GM21381 (cell line): Measurements from ENCODE around the gene SLC25A21.

Experiments
- ATAC-seq: cut with Tn5 transposase; IDR thresholded peaks from one replicate; pipeline ENCODE4 v1.9.1; 2021; ENCODE audit warnings: mild to moderate bottlenecking, moderate library complexity; ENCODE audit not compliant: unreplicated experiment

Gene SLC25A21

DNA sequence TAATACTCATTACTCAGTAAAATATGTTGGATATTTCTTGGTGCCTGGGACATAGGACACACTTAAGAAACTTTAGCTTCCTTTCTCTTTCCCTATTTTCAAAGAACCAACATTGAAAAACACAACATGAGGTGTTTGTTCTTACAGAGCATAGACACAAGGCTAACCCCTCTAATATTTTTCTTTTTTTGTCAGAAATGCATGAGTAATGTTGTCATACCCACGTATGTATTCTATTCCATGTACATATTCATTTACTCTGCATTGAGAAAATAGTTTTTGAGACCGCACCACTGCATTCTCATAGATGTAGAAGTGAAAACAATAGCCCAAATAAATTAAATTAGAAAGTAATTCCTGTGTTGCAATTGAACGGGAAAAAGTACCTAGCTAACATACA lies 497.7 kb downstream of the SLC25A21 start:
- ATAC-seq = no peak

DNA sequence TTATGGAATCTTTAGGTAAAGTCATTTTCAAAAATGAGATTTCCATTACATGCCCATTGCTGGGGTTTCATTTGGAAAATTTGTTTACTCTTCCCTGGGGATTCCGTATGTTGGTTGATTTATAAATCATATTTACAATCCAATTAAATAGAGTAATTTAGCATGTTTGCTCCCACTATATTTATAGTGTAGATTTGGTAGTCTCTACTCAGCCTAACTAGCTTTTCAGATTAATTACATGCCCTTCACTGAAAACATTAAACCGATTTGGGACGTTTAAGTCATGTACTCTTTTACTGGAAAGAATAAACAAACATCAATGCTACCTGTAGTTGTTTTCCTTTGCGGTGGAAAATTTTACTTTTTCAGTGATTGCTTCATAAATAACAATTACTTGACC lies 500.3 kb downstream of the SLC25A21 start:
- no peak for ATAC-seq

DNA sequence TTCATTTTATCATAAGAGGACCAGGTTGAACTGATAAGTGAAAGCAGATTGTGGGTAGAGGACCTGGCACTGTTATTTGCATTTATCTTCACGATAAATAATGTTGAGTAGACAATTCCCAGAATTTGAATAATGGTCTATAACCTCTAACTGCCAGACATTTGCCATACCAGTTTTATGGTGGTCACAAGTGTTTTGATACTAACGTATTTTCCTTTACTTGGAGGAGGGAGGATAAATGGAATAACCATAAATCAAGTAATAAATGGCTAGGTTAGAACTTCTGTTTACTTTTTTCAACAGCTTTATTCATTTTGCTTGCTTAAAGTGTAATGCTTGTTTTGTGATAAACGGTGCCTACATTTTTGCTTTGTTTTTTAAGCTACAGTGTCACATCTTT lies 501.3 kb downstream of the SLC25A21 start:
- no peak for ATAC-seq

DNA sequence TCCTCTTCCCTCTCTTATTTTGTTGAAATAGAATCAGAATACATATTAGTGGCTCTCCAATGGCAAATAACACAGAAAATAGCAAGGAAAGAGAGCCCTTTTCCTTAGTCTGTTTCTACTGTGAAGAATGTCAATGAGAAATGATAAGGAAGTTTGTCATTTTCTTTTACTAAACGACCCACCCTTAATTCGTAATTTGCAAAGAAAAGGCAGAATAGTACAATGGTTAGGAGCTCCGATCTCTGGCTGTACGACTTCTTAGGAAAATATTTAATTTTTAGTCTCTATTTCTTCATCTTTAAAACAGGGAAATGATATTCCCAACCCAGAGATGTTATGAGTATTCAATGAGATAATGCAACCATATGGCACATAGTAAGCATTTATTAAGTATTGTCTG lies 504.7 kb downstream of the SLC25A21 start:
- ATAC-seq = no peak

DNA sequence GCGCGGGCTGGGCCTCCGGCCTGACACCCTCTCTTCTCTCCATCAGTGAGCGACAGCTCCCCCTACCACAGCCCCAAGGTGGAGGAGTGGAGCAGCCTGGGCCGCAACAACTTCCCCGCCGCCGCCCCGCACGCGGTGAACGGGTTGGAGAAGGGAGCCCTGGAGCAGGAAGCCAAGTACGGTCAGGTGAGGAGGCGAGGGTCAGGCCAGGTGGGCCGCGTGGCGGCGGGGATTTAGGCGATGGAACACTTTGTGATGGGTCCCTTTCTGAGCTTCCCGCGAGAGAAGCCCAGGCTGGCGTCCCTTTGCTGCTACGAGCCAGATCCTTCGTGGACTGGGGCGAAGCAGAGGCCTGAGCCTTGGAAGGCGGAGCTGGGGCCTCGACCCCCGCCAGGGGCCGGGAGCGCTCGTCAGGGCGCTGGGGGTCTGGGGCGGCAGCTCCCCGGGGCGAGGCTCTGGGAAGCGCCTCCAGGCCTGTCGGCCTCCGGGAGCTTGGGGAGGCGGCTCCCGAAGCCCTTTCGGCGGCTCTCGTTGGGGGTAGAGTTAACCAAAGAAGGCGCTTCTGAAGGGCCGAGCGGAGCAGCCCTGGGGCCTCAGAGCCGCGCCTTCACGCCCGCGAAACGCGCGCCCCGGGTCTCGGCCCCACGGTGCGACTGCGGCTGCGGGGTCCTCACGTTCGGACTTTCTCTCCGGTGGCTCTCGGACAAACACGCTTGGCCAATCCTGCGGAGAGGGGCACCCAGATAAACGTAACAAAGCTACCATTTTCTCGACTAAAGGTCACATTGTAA lies 505.8 kb downstream of the SLC25A21 start:
- ATAC-seq = no peak

DNA sequence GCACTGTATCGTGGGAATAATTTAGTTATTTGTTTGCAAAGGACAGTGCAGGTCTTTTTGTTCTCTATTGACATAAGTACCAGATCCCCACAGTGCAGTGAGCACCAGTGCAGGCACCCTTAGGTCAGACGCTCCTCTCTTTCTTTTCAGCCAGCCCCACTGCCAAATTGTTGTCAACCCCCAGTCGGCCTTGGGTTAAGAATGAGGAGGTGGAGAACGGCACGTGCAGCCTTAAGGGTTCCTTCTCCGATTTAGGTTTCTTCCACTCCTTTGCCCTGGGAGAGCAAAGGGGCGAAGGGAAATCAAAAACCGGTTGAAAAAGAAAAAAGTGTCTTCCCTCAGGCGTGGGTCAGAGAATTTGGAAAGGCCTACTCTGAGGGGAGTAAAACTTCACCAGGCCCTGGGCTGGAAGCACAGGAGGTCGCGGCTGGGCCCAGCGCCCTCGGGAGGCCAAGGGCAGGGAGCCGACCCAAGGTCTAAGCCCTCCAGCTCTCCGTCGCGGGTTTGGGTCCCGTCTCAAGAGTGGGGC lies 506.5 kb downstream of the SLC25A21 start:
- no peak for ATAC-seq

DNA sequence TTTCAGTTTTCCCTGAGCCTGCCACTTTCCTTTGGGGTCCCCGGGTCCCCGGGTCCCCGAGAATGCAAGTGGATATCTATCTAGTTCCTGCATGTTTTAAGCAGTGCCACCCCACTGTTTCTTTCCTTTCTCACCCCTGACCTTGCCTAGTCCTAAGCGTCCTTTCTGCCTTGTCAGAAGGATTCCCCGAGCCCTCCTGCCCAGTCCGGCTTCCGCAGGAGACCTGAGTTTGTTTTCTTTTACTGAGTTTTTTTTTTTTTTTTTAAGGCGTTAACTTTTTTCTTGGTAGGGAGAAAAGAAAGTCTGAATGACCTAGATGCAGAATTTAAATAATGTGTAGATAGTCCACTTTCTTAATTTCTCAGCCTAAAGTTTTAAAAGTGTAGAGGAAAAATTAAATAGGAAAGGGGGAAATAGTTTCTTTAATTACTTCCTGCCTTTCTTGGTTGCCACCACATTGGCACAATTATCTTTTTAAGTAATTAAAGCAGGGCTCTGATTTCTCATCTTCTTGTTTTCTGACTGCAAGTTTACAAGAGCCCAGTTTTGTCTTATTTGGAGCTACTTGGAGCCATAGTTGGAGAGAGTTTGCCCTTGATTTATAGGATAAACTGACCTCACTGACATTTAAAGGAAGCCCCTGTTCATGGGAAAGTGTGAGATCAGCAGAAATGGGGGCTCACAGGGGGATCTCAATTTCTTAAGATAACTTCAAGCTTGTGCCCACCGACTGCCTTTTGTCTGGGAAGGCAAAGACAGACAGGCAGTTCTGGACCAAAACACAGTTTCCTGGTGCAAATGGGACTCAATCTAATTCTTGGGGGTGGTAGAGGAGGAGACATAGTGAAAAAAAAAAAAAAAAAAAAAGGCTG lies 507.8 kb downstream of the SLC25A21 start:
- ATAC-seq = no peak

DNA sequence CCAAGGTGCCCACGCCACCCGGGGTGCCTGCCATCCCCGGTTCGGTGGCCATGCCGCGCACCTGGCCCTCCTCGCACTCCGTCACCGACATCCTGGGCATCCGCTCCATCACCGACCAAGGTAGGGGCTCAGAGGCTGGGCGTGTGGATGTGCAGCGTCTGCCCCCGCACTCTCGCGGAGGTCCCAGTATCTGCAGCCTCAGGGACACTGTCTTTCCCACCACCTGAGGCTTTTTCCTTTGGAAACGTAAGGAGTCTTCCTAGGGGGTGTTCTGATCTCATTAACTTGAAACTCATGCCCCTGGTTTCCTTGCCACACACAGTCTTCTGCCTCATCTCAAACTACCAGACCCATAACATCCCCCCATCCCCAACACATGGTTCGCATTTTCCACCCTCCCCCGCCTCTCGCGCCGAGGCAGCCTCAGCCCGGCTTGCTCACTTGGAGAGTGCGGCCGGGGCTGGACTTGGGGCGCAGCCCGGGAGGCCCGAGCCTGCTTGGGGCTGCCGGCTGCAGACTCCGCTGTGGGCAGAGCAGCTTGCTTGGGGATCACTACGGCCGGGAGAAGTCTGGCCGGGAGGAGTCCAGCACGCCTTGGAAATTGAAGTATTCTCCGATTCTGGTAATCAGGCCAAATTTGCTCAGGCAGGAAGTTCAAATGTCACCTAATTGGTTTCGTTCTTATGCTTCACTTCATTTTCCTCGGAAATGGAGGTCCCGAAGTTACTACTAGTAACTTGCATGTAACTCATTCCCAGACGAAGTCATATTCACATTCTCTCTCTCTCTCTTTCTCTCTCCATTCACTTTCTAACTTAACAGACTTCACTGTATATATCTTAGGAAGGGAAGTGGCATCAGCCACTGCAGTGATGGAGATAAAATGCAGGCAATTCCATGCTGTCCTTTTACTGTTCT lies 508.7 kb downstream of the SLC25A21 start:
- no peak for ATAC-seq

DNA sequence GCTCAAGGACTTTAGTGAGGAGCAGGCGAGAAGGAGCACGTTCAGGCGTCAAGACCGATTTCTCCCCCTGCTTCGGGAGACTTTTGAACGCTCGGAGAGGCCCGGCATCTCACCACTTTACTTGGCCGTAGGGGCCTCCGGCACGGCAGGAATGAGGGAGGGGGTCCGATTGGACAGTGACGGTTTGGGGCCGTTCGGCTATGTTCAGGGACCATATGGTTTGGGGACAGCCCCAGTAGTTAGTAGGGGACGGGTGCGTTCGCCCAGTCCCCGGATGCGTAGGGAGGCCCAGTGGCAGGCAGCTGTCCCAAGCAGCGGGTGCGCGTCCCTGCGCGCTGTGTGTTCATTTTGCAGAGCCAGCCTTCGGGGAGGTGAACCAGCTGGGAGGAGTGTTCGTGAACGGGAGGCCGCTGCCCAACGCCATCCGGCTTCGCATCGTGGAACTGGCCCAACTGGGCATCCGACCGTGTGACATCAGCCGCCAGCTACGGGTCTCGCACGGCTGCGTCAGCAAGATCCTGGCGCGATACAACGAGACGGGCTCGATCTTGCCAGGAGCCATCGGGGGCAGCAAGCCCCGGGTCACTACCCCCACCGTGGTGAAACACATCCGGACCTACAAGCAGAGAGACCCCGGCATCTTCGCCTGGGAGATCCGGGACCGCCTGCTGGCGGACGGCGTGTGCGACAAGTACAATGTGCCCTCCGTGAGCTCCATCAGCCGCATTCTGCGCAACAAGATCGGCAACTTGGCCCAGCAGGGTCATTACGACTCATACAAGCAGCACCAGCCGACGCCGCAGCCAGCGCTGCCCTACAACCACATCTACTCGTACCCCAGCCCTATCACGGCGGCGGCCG lies 509.6 kb downstream of the SLC25A21 start:
- ATAC-seq = no peak

DNA sequence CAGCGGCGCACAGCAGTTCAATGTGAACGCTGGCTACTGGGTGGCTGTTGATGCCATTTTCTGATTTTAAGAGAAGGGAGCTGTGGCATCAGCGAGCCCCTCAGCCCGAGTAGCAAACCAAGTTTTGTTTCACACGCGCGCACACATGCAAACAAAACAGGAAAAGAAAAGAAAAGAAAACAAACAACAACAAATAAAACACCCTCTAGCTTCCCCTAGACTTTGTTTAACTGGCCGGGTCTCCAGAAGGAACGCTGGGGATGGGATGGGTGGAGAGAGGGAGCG lies 510.2 kb downstream of the SLC25A21 start:
- ATAC-seq = no peak

DNA sequence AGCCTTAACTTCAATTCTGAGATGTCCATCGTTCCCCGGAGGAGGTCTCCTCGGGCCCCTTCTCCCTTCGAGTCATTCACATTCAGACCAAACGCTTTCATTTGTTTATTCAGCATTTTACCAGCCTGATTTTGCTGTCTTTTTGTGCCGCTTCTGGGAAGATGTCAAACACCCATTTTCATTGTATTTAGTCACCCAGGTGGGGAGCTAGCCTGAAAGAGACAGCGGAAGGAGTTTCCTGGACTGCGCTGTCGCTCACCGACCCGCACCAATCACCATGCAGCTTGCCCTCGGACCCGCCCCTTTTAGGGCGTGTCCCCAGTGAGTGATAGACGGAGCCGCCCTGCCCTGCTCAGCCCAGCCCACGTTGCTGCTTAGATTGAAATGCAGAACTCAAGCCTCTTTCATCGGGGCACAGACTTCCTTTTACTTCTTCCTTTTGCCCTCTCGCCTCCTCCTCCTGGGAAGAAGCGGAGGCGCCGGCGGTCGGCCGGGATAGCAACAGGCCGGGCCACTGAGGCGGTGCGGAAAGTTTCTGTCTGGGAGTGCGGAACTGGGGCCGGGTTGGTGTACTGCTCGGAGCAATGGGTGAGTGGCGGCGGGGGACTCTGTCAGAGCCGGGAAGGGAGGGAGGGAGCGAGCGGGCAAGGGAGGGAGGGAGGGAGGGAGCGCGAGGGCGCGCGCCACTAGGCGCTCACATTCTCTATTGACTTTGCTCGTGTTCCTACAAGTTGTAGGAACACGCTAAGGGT lies 510.7 kb downstream of the SLC25A21 start, which contains the start of gene PAX9:
Gene PAX9 (plus strand): TSS at position 355 of the 752 bp plus-strand sequence. CDS start 230 bp downstream, at position 585.
- peak; percentile 87 for ATAC-seq

DNA sequence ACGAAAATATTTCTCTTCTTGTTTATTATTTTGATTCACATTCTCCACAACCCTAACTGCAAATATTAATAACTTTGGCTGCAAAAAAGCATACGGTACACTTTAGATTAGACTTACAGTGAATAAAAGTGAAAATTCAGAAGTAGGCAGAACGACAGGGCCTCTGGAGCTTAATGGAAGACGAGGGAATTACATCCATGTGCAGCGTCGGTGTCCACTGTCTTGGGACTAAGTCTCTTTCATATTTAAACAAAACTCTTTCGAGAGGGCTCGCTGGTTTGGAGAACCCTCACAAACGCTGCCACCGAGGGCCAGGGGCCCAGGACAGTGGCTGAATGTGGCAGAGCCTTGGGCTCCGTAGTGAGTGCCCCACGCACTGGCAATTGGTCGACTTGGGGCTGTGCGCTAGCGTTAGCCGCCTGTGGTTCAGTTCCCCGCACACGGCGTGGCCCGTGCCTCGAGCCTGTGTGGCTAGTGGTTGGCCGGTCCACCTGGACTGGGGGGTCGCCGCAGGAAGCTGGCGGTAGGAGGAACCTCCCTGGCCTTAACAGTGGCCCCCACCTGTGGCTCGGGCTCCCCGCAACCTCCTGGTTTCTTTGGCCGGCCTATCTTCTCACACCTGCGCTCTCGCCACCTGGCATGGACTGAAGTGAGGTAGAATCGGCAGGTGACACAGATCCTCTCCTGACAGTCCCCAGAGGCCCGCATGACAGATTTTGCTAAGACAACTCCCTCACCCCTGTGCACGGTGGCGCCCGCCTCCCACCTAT lies 511.5 kb downstream of the SLC25A21 start:
- ATAC-seq = no peak

DNA sequence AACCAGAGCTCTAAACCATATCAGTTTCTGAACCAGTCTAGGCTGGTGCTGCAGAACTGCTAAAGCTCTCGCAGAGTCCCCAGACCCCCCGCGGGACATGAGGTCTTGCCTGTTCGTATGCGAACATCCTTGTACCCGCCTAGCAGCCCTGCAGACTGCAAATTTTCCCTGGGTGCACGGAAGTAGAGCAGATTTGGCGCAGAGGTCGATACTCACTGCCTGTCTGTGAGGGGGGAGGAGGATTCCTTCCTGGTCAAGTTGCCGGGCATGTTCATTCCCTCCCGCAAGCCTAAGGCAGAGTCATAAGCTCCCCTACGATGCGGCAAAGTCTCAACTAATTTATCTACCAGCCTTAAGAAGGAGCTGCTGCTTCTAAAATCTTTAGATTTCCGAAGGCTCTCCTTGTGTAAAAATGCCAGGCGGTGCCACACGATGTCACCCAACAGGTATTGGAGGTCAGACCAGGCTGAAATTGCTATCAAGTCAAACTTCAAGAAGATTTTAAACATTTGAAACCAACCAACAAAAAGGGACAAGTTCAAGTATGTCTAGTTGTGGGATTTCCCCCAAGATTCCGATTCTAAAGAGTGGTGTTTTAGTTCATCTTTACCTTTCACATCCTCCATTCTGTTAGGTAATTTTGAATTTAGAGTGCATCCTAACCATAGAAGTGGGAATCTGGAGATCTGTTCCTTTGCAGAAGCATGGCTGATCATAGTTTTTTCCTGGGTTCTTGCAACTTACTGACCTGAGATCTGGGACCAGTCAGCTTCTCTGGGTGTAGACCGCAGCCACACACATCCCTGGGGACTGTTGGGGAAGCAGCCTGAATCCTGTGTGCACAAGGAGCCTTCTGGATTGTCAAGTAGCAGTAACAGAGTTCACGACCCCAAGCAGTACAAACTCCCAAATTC lies 512.3 kb downstream of the SLC25A21 start:
- ATAC-seq = no peak

DNA sequence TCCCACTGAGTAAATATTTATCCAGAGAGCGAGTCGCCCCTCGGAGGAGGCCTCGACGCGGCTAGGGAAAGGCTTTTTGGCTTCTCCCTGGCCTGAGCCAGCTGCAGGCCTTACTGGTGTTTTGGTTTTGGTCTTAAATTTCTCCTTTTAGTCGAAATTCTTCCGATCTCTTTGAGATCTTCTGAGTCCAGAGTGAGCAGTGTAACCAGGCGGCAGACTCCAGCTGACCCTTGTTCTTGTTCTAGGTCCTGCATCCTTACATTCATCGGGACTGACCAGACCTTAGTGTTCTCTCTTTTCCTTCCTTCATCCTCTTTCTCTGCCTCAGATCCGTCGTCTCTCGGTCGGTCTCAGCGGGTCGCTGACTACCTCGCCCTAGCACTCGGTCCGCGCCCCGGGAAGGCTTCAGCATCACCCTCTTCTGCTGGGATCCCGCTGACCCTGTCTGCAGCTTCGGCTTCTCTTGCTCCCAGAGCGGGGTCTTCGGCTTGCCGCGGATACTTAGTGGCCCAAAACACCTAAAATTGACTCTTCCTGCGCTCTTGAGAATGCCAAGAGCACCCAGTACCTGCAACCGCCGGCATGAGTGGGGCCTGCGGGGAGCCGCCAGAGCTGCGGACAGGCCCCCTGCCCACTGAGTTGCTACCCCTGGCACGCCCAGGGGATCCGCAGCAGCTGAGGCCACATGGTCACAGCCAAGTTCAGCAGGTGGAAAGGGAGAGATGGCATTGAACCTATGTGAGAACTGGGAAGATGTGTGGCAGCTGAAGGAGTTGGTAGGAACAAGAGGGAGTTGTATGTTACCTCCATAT lies 513.2 kb downstream of the SLC25A21 start:
- no peak for ATAC-seq

DNA sequence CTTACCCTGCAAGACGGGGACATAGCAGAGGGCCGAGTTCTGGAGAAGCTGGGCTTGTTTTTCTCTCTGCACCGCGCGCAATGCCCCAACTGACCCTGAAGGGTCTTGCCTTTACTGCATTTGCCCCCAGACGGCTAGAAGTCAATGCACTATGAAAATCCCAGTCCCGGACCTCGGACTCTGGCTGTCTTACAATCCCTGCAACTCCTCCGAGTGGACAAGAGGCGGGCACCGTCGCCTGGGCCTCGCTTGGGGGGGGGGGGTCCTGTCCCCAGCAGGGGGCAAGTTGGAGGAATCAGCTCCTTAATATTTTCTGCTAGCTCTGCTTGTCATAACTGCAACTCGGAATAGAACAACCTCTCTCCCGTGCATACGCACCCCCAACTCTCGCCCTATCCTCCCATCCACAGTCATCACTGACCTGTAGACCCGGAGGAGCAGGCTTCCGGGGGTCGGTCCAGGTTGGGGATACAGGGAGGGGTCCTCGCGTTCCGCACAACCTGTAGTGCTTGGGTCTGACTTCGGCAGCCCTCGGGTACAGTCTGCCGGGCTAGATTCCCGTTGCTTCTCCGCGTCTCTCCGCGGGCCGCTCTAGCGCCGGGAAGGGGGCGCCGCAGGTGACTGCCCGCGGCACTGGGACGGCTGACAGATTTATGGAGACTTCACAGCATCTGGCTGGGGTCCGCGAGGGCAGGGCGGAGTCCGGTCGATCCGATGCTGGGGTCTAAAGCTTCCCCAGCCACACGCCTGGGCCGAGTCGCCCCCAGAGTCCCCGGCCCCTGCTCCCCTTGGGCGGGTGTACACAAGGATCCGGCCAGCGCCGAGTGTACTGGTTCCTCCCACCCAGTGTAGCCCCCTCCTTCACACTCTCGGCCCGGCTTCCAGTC lies 514.0 kb downstream of the SLC25A21 start:
- ATAC-seq = no peak
